ENCODE data around the gene CT45A5.
"Not testable (repeated sequence)": the region's sequence is repeated elsewhere in the genome, so short reads cannot be mapped to it uniquely, and the experiment has no call there.

DNA sequence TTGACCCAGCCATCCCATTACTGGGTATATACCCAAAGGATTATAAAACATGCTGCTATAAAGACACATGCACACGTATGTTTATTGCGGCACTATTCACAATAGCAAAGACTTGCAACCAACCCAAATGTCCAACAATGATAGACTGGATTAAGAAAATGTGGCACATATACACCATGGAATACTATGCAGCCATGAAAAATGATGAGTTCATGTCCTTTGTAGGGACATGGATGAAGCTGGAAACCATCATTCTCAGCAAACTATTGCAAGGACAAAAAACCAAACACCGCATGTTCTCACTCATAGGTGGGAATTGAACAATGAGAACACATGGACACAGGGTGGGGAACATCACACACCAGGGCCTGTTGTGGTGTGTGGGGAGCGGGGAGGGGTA, 40.6 kb downstream of the CT45A5 start:
- TF ChIP-seq EP300, POLR2AphosphoS5 (IDR thresholded peaks at IDR 0.05): not testable (repeated sequence)

Data from suprapubic skin (tissue), 4 donors.